OCI-LY3 (cell line): ENCODE measurements around the gene CNPY4.

Source experiments
- H2AFZ ChIP-seq: fragments of 200-600, 300-600 bp; shearing (Covaris generic); 2 replicates; pipeline ENCODE4 v1.6.0; 2014; ENCODE audit warnings: antibody characterized with exemption, low read depth, low read length
- H3K27ac ChIP-seq: fragments of 200-600, 300-600 bp; sonication (generic); 2 replicates; pipeline ENCODE4 v1.5.1; 2014; ENCODE audit warnings: mild to moderate bottlenecking, low read length, moderate library complexity, mixed read lengths
- H3K27me3 ChIP-seq: fragments of 200-600, 300-600 bp; sonication (generic); 2 replicates; pipeline ENCODE4 v1.6.1; 2014; ENCODE audit warnings: low read depth, low read length, mixed read lengths
- H3K36me3 ChIP-seq: fragments of 200-600, 300-600 bp; sonication (generic); replicated peaks from 2 replicates; pipeline ENCODE3; 2014; ENCODE audit warnings: low read depth, low read length, mixed read lengths
- H3K4me1 ChIP-seq: fragments of 300-600, 200-600 bp; sonication (generic); 2 replicates; pipeline ENCODE4 v1.6.1; 2014; ENCODE audit warnings: low read length, mixed read lengths
- H3K4me2 ChIP-seq: fragments of 200-600, 300-600 bp; sonication (generic); 2 replicates; pipeline ENCODE4 v1.6.1; 2014; ENCODE audit warnings: low read length, mixed read lengths
- H3K4me3 ChIP-seq: fragments of 300-600, 200-600 bp; sonication (generic); 2 replicates; pipeline ENCODE4 v1.5.1; 2014; ENCODE audit warnings: antibody characterized with exemption, mild to moderate bottlenecking, low read length, moderate library complexity
- H3K79me2 ChIP-seq: fragments of 300-600, 200-600 bp; shearing (Covaris generic); 2 replicates; pipeline ENCODE4 v1.6.1; 2014; ENCODE audit warnings: mild to moderate bottlenecking, low read length, mixed read lengths
- H3K9ac ChIP-seq: fragments of 300-600, 200-600 bp; shearing (Covaris generic); 2 replicates; pipeline ENCODE4 v1.6.0; 2014; ENCODE audit warnings: mild to moderate bottlenecking, low read length, moderate library complexity
- H3K9me3 ChIP-seq: fragments of 200-600, 300-600 bp; shearing (Covaris generic); 2 replicates; pipeline ENCODE4 v1.6.1; 2014; ENCODE audit warnings: low read length, mixed read lengths; ENCODE audit not compliant: insufficient read depth
- H4K20me1 ChIP-seq: fragments of 200-600, 300-600 bp; sonication (generic); 2 replicates; pipeline ENCODE4 v1.6.1; 2016; ENCODE audit warnings: low read length, mixed read lengths; ENCODE audit not compliant: insufficient read depth
- CTCF ChIP-seq: fragments of 200-600, 300-600 bp; sonication (generic); IDR thresholded peaks from 2 replicates; pipeline ENCODE4 v1.5.1; 2014; ENCODE audit warnings: antibody characterized with exemption, low read length, low read depth
- EZH2phosphoT487 ChIP-seq: fragments of 200-600 bp; shearing (Covaris generic); IDR thresholded peaks from 2 replicates; pipeline ENCODE4 v1.6.1; 2018; ENCODE audit warnings: antibody characterized with exemption, mixed run types, low read depth

Gene CNPY4

GRCh38 chr7:100119072-100119969 is at the start of gene CNPY4, which contains the start of gene TAF6:
CNPY4 (plus strand) TSS chr7:100119634; CDS start chr7:100119745, 111 bp downstream.
TAF6 (minus strand) TSS chr7:100119358; CDS start chr7:100114209, 5,149 bp downstream.
- Histone ChIP-seq H3K27ac (peak within 1 kb of the TSS; percentile 54), H3K4me3 (peak within 1 kb of the TSS; percentile 87), H3K9me3 (no peaks in the 10 kb centered on the region), H3K9ac (peak within 1 kb of the TSS; percentile 69), H3K4me1 (peaks cover 14% of the 10 kb centered on the region), H3K4me2 (peak within 1 kb of the TSS; percentile 95), H3K79me2 (peaks cover 12% of the 10 kb centered on the region), H3K36me3 (peaks cover 3% of the 10 kb centered on the region), H4K20me1 (no peaks in the 10 kb centered on the region), H2AFZ (peak within 1 kb of the TSS; percentile 80), H3K27me3 (no peaks in the 10 kb centered on the region)
- TF ChIP-seq CTCF (no peak), EZH2phosphoT487 (no peak)

- Histone ChIP-seq H3K4me2 (no peak overlapping the region), H3K9ac (no peak overlapping the region), H4K20me1 (no peaks in the 10 kb centered on the region), H3K79me2 (peaks cover 4% of the 10 kb centered on the region; the same call in 1 of the 2 replicates), H3K36me3 (peaks cover 68% of the 10 kb centered on the region), H3K4me1 (no peaks in the 10 kb centered on the region), H3K9me3 (peaks cover 14% of the 10 kb centered on the region; the same call in 1 of the 2 replicates), H3K4me3 (no peak overlapping the region), H2AFZ (no peak overlapping the region), H3K27ac (no peak overlapping the region), H3K27me3 (no peaks in the 10 kb centered on the region)
- TF ChIP-seq CTCF, result no peak
- TF ChIP-seq EZH2phosphoT487, result no peak
Measured at GRCh38 chr7:100069991-100070390, 49.4 kb upstream of the CNPY4 start.

GRCh38 chr7:100071018-100071723 is 48.3 kb upstream of the CNPY4 start:
- H3K9ac ChIP-seq, result no peak overlapping the region
- no peak overlapping the region for H3K4me2 ChIP-seq
- peaks cover 4% of the 10 kb centered on the region; the same call in 1 of the 2 replicates for H3K79me2 ChIP-seq
- H3K4me1 ChIP-seq, result no peaks in the 10 kb centered on the region
- peaks cover 69% of the 10 kb centered on the region for H3K36me3 ChIP-seq
- peaks cover 14% of the 10 kb centered on the region; the same call in 1 of the 2 replicates for H3K9me3 ChIP-seq
- TF ChIP-seq EZH2phosphoT487 (no peak), CTCF (no peak)
- no peaks in the 10 kb centered on the region for H3K27me3 ChIP-seq
- H3K27ac ChIP-seq, result no peak overlapping the region
- no peaks in the 10 kb centered on the region for H4K20me1 ChIP-seq
- H2AFZ ChIP-seq, result no peak overlapping the region
- H3K4me3 ChIP-seq, result no peak overlapping the region

- Histone ChIP-seq H3K4me2 (no peak overlapping the region), H3K9ac (no peak overlapping the region), H3K27ac (no peak overlapping the region), H4K20me1 (no peaks in the 10 kb centered on the region), H3K79me2 (peaks cover 15% of the 10 kb centered on the region), H3K4me3 (no peak overlapping the region), H3K4me1 (no peaks in the 10 kb centered on the region), H2AFZ (no peak overlapping the region), H3K9me3 (peaks cover 14% of the 10 kb centered on the region; the same call in 1 of the 2 replicates), H3K36me3 (peaks cover 72% of the 10 kb centered on the region), H3K27me3 (no peaks in the 10 kb centered on the region)
- TF ChIP-seq CTCF (no peak), EZH2phosphoT487 (no peak)
Measured at GRCh38 chr7:100072462-100072861, 47.0 kb upstream of the CNPY4 start.
